ENCODE data around the gene GJB3.

- TF ChIP-seq SUZ12 (IDR thresholded peaks at IDR 0.05; ENCODE audit: extremely low read depth, insufficient read depth, insufficient read length) (no peak), YY1 (IDR thresholded peaks at IDR 0.05; ENCODE audit: insufficient read depth, insufficient read length) (no peak), ZNF274 (IDR thresholded peaks at IDR 0.05; ENCODE audit: low read depth, low read length) (no peak)
Observed at GRCh38 chr1:34796990-34797389, 16.0 kb downstream of the GJB3 start.

All from NT2/D1 (cell line).